Measurements from ENCODE around the gene SCPEP1. TPM values are rescaled to one million over a fixed set of nuclear protein-coding genes. Genes with fewer than 3 reads are reported as not detected.
A peak's percentile ranks its signal among the peaks of the same experiment; 100 is the strongest.

The SCPEP1 gene
- total and polyA plus RNA-seq, 4 donors, result 34.8 to 49.5 (median 44.0) TPM

DNA sequence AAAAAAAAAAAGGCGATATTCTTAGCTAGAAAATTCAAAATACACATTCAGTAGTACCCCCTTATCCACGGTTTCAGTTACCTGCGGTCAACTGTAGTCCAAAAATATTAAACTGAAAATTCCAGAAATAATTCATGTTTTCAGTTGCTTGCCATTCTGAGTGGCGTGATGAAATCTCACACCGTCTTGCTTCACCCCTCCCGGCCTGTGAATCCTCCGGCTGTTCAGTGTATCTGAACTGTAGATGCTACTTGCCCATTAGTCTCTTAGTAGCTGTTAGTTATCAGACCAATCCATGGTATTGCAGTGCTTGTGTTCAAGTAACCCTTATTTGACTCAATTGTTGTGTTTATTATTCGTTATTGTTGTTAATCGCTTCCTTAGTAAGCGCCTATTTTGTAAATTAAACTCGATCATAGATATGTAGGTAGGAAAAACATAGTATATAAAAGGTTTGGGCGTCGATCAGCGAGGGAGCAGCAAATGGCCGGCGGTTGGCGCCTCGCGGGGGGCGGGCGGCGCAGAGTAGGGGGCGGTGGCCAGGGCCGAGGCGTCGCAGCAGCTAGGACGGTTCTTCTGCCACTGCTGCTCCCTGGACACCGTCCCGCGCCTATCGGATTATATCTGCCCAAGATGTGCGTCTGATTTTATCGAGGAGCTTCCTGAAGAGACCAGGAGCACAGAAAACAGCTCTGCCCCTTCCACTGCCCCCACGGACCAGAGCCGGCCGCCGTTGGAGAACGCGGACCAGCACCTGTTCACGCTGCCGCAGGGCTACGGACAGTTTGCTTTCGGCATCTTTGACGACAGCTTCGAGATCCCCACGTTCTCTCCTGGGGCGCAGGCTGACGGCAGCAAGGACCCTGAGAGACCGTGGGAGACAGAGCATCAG, 67.3 kb downstream of the SCPEP1 start:
- DNase-seq (ENCODE audit: low read depth in 4 of 6, low spot score in 6 of 6), result peak in 1 of 6 donors; percentile 34

DNA sequence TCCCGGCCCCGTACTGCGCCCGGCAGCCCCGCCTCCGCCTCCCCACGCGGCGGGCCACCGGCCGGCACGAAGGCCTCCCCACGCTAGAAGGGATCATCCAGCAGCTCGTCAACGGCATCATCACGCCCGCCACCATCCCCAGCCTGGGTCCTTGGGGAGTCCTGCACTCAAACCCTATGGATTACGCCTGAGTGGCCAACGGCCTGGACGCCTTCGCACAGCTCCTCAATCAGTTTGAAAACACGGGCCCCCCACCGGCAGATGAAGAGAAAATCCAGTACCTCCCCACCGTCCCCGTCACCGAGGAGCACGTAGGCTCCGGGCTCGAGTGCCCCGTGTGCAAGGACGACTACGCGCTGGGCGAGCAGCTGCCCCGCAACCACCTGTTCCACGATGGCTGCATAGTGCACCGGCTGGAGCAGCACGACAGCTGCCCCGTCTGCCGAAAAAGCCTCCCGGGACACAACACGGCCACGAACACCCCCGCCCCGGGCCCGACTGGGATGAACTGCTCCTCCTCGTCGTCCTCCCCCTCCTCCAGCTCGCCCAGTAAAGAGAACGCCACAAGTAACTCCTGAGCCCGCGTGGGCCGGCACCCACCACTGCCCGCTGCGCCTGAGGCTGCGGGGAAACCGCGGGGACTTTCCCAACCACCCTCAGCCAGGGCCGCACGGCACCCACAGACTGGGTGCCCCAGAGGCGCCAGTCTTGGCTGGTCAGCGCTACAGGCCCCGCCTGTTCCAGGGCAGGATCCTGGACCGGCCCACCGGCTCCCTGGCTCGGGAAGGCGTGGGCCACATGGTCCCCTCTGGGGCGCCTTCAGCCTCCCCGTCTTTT, 68.2 kb downstream of the SCPEP1 start:
- no peak for DNase-seq (ENCODE audit: low read depth in 4 of 6, low spot score in 6 of 6)
- Histone ChIP-seq H3K4me3 (ENCODE audit: low read depth, low read length) (no peak overlapping the region), H3K36me3 (ENCODE audit: control insufficient read depth, insufficient read depth, low read length) (no peaks in the 10 kb centered on the region), H3K27me3 (ENCODE audit: control insufficient read depth, insufficient read depth, low read length) (peaks cover 30% of the 10 kb centered on the region), H3K9me3 (ENCODE audit: control insufficient read depth, insufficient read depth, low read length) (no peaks in the 10 kb centered on the region), H3K4me1 (ENCODE audit: control insufficient read depth, insufficient read depth, low read length) (peaks cover 22% of the 10 kb centered on the region), H3K27ac (ENCODE audit: low read depth, low read length) (no peak overlapping the region)
- 10% methylated on average over 64 of the region's 69 CpGs for WGBS (ENCODE audit: insufficient coverage)

More for the DNA sequence above, 67.3 kb downstream of the SCPEP1 start:
- H3K27ac ChIP-seq (ENCODE audit: low read depth, low read length), result no peak overlapping the region
- H3K9me3 ChIP-seq (ENCODE audit: control insufficient read depth, insufficient read depth, low read length), result no peaks in the 10 kb centered on the region
- H3K4me3 ChIP-seq (ENCODE audit: low read depth, low read length), result no peak overlapping the region
- no peaks in the 10 kb centered on the region for H3K36me3 ChIP-seq (ENCODE audit: control insufficient read depth, insufficient read depth, low read length)
- 20% methylated on average over 48 of the region's 49 CpGs for WGBS (ENCODE audit: insufficient coverage)
- H3K27me3 ChIP-seq (ENCODE audit: control insufficient read depth, insufficient read depth, low read length), result peaks cover 30% of the 10 kb centered on the region
- H3K4me1 ChIP-seq (ENCODE audit: control insufficient read depth, insufficient read depth, low read length), result peaks cover 19% of the 10 kb centered on the region

DNA sequence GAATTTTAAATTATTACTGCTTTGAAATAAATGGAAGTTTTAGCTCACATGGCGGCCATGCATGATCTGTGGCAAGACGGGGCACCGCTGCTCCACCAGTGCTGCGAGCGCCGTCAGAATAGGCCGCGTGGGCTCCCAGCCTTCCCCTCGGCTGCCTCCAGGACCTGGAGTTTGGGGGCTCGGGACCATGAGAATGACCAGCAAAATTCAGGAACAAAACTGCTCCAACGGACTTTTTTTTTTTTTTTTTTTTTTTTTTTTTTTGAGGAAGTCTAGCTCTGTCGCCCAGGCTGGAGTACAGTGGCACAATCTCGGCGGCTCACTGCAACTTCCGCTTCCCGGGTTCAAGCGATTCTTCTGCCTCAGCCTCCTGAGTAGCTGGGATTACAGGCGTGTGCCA, 68.8 kb downstream of the SCPEP1 start:
- H3K9me3 ChIP-seq (ENCODE audit: control insufficient read depth, insufficient read depth, low read length), result no peaks in the 10 kb centered on the region
- H3K36me3 ChIP-seq (ENCODE audit: control insufficient read depth, insufficient read depth, low read length), result no peaks in the 10 kb centered on the region
- H3K4me3 ChIP-seq (ENCODE audit: low read depth, low read length), result no peak overlapping the region
- peaks cover 22% of the 10 kb centered on the region for H3K4me1 ChIP-seq (ENCODE audit: control insufficient read depth, insufficient read depth, low read length)
- 85% methylated on average over 8 of the region's 18 CpGs for WGBS (ENCODE audit: insufficient coverage)
- no peak for DNase-seq (ENCODE audit: low read depth in 4 of 6, low spot score in 6 of 6)
- peaks cover 30% of the 10 kb centered on the region for H3K27me3 ChIP-seq (ENCODE audit: control insufficient read depth, insufficient read depth, low read length)
- no peak overlapping the region for H3K27ac ChIP-seq (ENCODE audit: low read depth, low read length)

DNA sequence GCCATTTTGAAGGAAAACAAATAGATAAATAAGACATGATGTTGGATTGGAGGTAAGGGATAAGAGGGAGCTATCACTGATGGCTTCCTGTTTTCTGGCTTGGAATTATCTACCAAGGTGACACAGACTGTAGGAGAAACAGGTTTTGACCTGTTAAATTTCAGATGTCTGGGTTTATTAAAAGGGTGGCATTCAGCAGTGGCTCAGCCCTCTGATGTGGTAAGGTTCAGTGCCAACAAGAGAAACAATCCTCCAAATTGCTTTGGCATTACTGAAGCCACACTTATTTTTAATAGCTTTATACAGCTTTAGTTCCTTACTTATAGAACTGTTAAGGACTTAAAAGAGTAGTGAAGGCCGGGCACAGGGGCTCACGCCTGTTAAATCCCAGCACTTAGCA, 70.2 kb downstream of the SCPEP1 start:
- H3K27me3 ChIP-seq (ENCODE audit: control insufficient read depth, insufficient read depth, low read length), result peaks cover 30% of the 10 kb centered on the region
- H3K4me1 ChIP-seq (ENCODE audit: control insufficient read depth, insufficient read depth, low read length), result peaks cover 22% of the 10 kb centered on the region
- H3K9me3 ChIP-seq (ENCODE audit: control insufficient read depth, insufficient read depth, low read length), result no peaks in the 10 kb centered on the region
- no peak overlapping the region for H3K4me3 ChIP-seq (ENCODE audit: low read depth, low read length)
- H3K27ac ChIP-seq (ENCODE audit: low read depth, low read length), result no peak overlapping the region
- DNase-seq (ENCODE audit: low read depth in 4 of 6, low spot score in 6 of 6), result no peak
- no peaks in the 10 kb centered on the region for H3K36me3 ChIP-seq (ENCODE audit: control insufficient read depth, insufficient read depth, low read length)
- WGBS (ENCODE audit: insufficient coverage), result 90% methylated on average over 2 of the region's 2 CpGs

DNA sequence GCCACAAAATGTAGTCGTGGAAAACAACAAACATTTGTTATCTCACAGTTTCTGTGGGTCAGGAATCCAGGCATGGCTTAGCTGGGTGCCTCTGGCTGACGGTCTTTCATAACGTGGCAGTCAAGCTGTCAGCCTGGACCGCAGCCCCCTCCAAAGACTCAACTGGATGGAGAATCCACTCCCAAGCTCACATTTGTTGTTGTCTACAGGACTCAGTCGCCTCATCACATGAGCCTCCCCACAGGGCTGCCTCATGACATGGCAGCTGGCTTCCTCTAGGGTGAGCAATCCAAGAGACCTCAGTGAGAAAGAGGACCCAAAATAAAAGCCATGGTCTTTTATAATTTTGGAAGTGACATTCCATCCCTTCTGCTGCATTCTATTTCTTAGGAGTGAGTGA, 72.4 kb downstream of the SCPEP1 start:
- Histone ChIP-seq H3K4me1 (ENCODE audit: control insufficient read depth, insufficient read depth, low read length) (peaks cover 22% of the 10 kb centered on the region), H3K4me3 (ENCODE audit: low read depth, low read length) (no peak overlapping the region), H3K27ac (ENCODE audit: low read depth, low read length) (no peak overlapping the region), H3K27me3 (ENCODE audit: control insufficient read depth, insufficient read depth, low read length) (peaks cover 16% of the 10 kb centered on the region), H3K36me3 (ENCODE audit: control insufficient read depth, insufficient read depth, low read length) (no peaks in the 10 kb centered on the region), H3K9me3 (ENCODE audit: control insufficient read depth, insufficient read depth, low read length) (no peaks in the 10 kb centered on the region)
- WGBS (ENCODE audit: insufficient coverage), result 29% methylated on average over 4 of the region's 5 CpGs
- DNase-seq (ENCODE audit: low read depth in 4 of 6, low spot score in 6 of 6), result no peak

DNA sequence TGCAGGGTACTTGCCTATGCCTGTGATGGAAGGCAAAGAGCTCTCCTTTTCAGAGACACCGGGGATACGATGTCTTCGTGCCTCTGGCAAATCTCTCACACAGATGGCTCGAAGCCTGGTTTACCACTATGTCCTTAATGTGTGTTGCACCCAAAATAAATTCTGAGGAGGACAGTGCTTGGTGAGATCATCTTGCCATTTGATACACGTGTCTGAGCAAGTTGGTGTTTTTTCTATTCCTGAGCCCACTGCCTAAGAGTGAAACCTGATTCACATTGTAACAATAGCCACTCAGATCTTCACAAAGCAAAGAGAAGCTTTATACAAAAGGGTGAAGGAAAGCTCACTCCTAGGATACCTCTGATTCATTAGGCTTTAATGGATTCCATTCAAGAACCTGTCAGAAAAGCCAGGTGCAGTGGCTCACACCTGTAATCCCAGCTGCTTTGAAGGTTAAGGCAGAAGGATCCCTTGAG, 74.0 kb downstream of the SCPEP1 start:
- Histone ChIP-seq H3K27ac (ENCODE audit: low read depth, low read length) (no peak overlapping the region), H3K4me1 (ENCODE audit: control insufficient read depth, insufficient read depth, low read length) (peaks cover 10% of the 10 kb centered on the region), H3K36me3 (ENCODE audit: control insufficient read depth, insufficient read depth, low read length) (no peaks in the 10 kb centered on the region), H3K9me3 (ENCODE audit: control insufficient read depth, insufficient read depth, low read length) (no peaks in the 10 kb centered on the region), H3K4me3 (ENCODE audit: low read depth, low read length) (no peak overlapping the region), H3K27me3 (ENCODE audit: control insufficient read depth, insufficient read depth, low read length) (peaks cover 2% of the 10 kb centered on the region)
- WGBS (ENCODE audit: insufficient coverage), result 60% methylated on average over 3 of the region's 5 CpGs
- no peak for DNase-seq (ENCODE audit: low read depth in 4 of 6, low spot score in 6 of 6)

Other genes with a start within 250 kb of the SCPEP1 start
- 1 to 10 TPM; 2.0 to 2.6 TPM for gene C17orf67, start 144.2 kb upstream of the SCPEP1 start, total RNA-seq
- 1 to 10 TPM; 2.7 to 3.8 TPM for gene C17orf67, start 144.2 kb upstream of the SCPEP1 start, polyA plus RNA-seq (ENCODE audit: insufficient read length in 2 of 2)
- 10 to 100 TPM; 11.4 to 38.1 TPM for gene DGKE, start 144.0 kb upstream of the SCPEP1 start, total RNA-seq
- gene DGKE, start 144.0 kb upstream of the SCPEP1 start, polyA plus RNA-seq (ENCODE audit: insufficient read length in 2 of 2), result 10 to 100 TPM; 11.0 to 12.0 TPM
- 10 to 100 TPM; 10.0 to 17.5 TPM for gene TRIM25, start 64.1 kb upstream of the SCPEP1 start, total RNA-seq
- 10 to 100 TPM; 18.8 to 22.1 TPM for gene TRIM25, start 64.1 kb upstream of the SCPEP1 start, polyA plus RNA-seq (ENCODE audit: insufficient read length in 2 of 2)
- gene COIL, start 17.1 kb upstream of the SCPEP1 start, total RNA-seq, result 10 to 100 TPM; 21.0 to 21.4 TPM
- 10 to 100 TPM; 20.4 to 22.1 TPM for gene COIL, start 17.1 kb upstream of the SCPEP1 start, polyA plus RNA-seq (ENCODE audit: insufficient read length in 2 of 2)
- 10 to 100 TPM; 22.8 to 37.7 TPM for gene AKAP1, start 107.1 kb downstream of the SCPEP1 start, total RNA-seq
- gene AKAP1, start 107.1 kb downstream of the SCPEP1 start, polyA plus RNA-seq (ENCODE audit: insufficient read length in 2 of 2), result 10 to 100 TPM; 31.5 to 35.7 TPM